Panc1 (cell line): Measurements from ENCODE around the gene MLEC. TPM values are rescaled to one million over a fixed set of nuclear protein-coding genes. Genes with fewer than 3 reads are reported as not detected.

Experiments
- ATAC-seq: fragments of 200-7000 bp; cut with Tn5 transposase; 2 replicates; pipeline ENCODE4 v1.9.1; 2020; ENCODE audit warnings: mild to moderate bottlenecking, moderate library complexity
- BruUV-seq: library from RNA; stranded (reverse); fragments of 400-500 nt; replicated peaks from 2 replicates; lab custom pipeline; 2021; lab: Mats Ljungman, UMichigan
- CTCF ChIA-PET: fragments of 300-600 bp; sonication (Branson Sonifier 250); formaldehyde crosslinking; loops from one replicate; lab custom pipeline; 2022; ENCODE audit warnings: antibody characterized with exemption; lab: Charles Lee
- POLR2A ChIA-PET: fragments of 300-600 bp; sonication (Branson Sonifier 250); formaldehyde crosslinking; loops from one replicate; lab custom pipeline; 2022; ENCODE audit warnings: antibody characterized with exemption; lab: Charles Lee
- DNase-seq: peaks from one replicate; pipeline ENCODE4 v3.0.0-alpha.2; 2010; ENCODE audit warnings: low read depth, low spot score
- H3K27ac ChIP-seq: 2 replicates; pipeline ENCODE4 v1.5.1; 2011; ENCODE audit warnings: mild to moderate bottlenecking, low read length, inconsistent platforms
- H3K27me3 ChIP-seq: fragments of 200-500 bp; sonication (Bioruptor generic); 2 replicates; pipeline ENCODE4 v1.6.0; 2014; ENCODE audit warnings: low read length, inconsistent platforms; ENCODE audit not compliant: control insufficient read depth, insufficient read depth
- H3K36me3 ChIP-seq: fragments of 200-500 bp; sonication (Bioruptor generic); 2 replicates; pipeline ENCODE4 v1.5.1; 2014; ENCODE audit warnings: inconsistent platforms, mild to moderate bottlenecking, low read length, moderate library complexity; ENCODE audit not compliant: control insufficient read depth, insufficient read depth
- H3K4me1 ChIP-seq: 2 replicates; pipeline ENCODE4 v1.5.1; 2011; ENCODE audit warnings: inconsistent platforms, mild to moderate bottlenecking, low read length, moderate library complexity; ENCODE audit not compliant: control insufficient read depth, insufficient read depth
- H3K4me3 ChIP-seq, 2 experiments: 2 replicates each; pipeline ENCODE4 v1.5.1; 2011 to 2012; ENCODE audit warnings: low read depth in 2 of 2, low read length in 2 of 2, mild to moderate bottlenecking in 2 of 2, inconsistent platforms in 1 of 2, moderate library complexity in 1 of 2
- H3K9me3 ChIP-seq: fragments of 200-500 bp; sonication (Bioruptor generic); 2 replicates; pipeline ENCODE4 v1.5.1; 2014; ENCODE audit warnings: low read depth, mild to moderate bottlenecking, inconsistent platforms, low read length, moderate library complexity; ENCODE audit not compliant: control insufficient read depth, insufficient read depth
- POLR2AphosphoS5 ChIP-seq: IDR thresholded peaks from 2 replicates; pipeline ENCODE4 v1.6.1; 2012; ENCODE audit warnings: mild to moderate bottlenecking, low read depth, low read length, moderate library complexity
- SIN3A ChIP-seq: IDR thresholded peaks from 2 replicates; pipeline ENCODE4 v1.6.1; 2012; ENCODE audit warnings: low read depth, mild to moderate bottlenecking, low read length, moderate library complexity, borderline replicate concordance; ENCODE audit not compliant: insufficient read depth
- TCF7L2 ChIP-seq: IDR thresholded peaks from 2 replicates; pipeline ENCODE4 v1.6.1; 2011; ENCODE audit warnings: mild to moderate bottlenecking, low read depth, low read length, inconsistent platforms
- in situ Hi-C: cut with HindIII; loops from 2 replicates; pipeline ENCODE4 v1.10.0; 2016; ENCODE audit warnings: low sequenced_read_pairs, low pct_unique_long_range_greater_than_20kb
- intact Hi-C: fragments of 100-400 bp; cut with micrococcal nuclease; formaldehyde crosslinking; loops from one replicate; pipeline ENCODE4 v1.10.0; 2022; ENCODE audit not compliant: unreplicated experiment
- total RNA-seq: library from RNA; stranded (reverse); gene quantifications from one replicate; pipeline ENCODE4 v1.2.1, GENCODE V29; 2021; ENCODE audit not compliant: unreplicated experiment
- TF ChIP-seq, protein P1 (sequence below), 2 experiments: IDR thresholded peaks; 2 replicates each; pipeline ENCODE4 v1.6.1; 2011 to 2012; ENCODE audit warnings: low read depth in 2 of 2, control low read depth in 1 of 2, low read length in 1 of 2, mild to moderate bottlenecking in 1 of 2, moderate library complexity in 1 of 2; ENCODE audit not compliant: insufficient read depth in 1 of 2
- TF ChIP-seq, protein P2 (sequence below): fragments of 450-650 bp; IDR thresholded peaks from 2 replicates; pipeline ENCODE4 v1.5.1; 2017; ENCODE audit warnings: mild to moderate bottlenecking

The MLEC gene
- total RNA-seq, 1 experiment from 2014 or later: 171 TPM

DNA sequence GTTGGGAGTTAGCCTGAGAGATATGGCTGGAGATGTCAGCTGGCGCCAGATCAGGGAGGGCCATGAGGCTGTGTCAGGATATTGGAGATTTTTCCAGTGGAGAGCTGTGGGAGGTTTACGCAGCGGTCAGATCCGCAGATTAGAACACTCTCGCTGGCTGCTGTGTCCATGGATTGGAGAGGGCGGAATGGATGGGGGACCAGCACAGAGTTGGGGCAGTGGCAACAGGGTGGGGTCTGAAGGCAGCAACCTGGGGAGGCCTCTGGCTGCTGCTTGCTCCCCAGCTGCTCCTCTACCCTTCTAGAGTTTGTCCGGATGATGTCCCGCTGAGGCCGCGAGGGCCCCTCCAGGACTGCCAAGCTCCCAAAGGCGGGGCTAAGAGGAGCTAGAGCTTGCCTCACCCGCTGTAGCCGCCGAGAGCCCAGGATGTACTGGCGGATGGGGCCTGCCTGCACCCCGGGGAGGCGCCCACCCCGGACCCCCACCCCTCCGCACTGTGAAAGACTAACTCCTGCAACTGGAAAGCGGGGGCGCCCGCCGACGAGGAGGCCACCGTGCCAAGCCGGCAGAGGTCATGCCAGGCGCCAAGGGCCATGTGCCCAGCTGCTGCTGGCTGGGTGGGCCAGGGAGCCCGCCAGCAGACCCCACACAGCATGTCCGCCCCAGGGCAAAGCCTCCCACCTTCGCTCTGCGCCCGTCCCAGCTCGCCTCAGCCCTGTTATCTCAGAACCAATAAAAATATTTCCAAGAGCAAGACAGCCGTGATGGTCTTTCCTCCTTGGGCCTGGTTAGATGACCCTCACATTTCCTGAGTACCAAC is 20.2 kb upstream of the MLEC start:
- TF ChIP-seq POLR2AphosphoS5: no peak
- TF ChIP-seq, protein P1, sequence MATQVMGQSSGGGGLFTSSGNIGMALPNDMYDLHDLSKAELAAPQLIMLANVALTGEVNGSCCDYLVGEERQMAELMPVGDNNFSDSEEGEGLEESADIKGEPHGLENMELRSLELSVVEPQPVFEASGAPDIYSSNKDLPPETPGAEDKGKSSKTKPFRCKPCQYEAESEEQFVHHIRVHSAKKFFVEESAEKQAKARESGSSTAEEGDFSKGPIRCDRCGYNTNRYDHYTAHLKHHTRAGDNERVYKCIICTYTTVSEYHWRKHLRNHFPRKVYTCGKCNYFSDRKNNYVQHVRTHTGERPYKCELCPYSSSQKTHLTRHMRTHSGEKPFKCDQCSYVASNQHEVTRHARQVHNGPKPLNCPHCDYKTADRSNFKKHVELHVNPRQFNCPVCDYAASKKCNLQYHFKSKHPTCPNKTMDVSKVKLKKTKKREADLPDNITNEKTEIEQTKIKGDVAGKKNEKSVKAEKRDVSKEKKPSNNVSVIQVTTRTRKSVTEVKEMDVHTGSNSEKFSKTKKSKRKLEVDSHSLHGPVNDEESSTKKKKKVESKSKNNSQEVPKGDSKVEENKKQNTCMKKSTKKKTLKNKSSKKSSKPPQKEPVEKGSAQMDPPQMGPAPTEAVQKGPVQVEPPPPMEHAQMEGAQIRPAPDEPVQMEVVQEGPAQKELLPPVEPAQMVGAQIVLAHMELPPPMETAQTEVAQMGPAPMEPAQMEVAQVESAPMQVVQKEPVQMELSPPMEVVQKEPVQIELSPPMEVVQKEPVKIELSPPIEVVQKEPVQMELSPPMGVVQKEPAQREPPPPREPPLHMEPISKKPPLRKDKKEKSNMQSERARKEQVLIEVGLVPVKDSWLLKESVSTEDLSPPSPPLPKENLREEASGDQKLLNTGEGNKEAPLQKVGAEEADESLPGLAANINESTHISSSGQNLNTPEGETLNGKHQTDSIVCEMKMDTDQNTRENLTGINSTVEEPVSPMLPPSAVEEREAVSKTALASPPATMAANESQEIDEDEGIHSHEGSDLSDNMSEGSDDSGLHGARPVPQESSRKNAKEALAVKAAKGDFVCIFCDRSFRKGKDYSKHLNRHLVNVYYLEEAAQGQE (IDR thresholded peaks at IDR 0.05; ENCODE audit: insufficient read depth in 1 of 2, low read depth in 2 of 2, low read length in 1 of 2): no peak
- TF ChIP-seq TCF7L2: no peak
- TF ChIP-seq, protein P2, sequence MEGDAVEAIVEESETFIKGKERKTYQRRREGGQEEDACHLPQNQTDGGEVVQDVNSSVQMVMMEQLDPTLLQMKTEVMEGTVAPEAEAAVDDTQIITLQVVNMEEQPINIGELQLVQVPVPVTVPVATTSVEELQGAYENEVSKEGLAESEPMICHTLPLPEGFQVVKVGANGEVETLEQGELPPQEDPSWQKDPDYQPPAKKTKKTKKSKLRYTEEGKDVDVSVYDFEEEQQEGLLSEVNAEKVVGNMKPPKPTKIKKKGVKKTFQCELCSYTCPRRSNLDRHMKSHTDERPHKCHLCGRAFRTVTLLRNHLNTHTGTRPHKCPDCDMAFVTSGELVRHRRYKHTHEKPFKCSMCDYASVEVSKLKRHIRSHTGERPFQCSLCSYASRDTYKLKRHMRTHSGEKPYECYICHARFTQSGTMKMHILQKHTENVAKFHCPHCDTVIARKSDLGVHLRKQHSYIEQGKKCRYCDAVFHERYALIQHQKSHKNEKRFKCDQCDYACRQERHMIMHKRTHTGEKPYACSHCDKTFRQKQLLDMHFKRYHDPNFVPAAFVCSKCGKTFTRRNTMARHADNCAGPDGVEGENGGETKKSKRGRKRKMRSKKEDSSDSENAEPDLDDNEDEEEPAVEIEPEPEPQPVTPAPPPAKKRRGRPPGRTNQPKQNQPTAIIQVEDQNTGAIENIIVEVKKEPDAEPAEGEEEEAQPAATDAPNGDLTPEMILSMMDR: no peak
- no peak for TF ChIP-seq SIN3A
- intact Hi-C loops (no loop called here), in situ Hi-C loops (no loop called here)
- Histone ChIP-seq H3K36me3 (no peaks in the 10 kb centered on the region), H3K27me3 (no peaks in the 10 kb centered on the region), H3K27ac (no peak overlapping the region), H3K4me3 (no peak overlapping the region), H3K9me3 (no peaks in the 10 kb centered on the region), H3K4me1 (no peaks in the 10 kb centered on the region)
- no TSS peak for BruUV-seq
- no peak for DNase-seq
- ChIA-PET POLR2A (interaction anchor here (0.7 kb wide), 1 partner anchor 12 kb away, joined by 11 read pairs; no protein-coding TSS in a partner anchor), CTCF (no interaction called here)
- no peak for ATAC-seq

DNA sequence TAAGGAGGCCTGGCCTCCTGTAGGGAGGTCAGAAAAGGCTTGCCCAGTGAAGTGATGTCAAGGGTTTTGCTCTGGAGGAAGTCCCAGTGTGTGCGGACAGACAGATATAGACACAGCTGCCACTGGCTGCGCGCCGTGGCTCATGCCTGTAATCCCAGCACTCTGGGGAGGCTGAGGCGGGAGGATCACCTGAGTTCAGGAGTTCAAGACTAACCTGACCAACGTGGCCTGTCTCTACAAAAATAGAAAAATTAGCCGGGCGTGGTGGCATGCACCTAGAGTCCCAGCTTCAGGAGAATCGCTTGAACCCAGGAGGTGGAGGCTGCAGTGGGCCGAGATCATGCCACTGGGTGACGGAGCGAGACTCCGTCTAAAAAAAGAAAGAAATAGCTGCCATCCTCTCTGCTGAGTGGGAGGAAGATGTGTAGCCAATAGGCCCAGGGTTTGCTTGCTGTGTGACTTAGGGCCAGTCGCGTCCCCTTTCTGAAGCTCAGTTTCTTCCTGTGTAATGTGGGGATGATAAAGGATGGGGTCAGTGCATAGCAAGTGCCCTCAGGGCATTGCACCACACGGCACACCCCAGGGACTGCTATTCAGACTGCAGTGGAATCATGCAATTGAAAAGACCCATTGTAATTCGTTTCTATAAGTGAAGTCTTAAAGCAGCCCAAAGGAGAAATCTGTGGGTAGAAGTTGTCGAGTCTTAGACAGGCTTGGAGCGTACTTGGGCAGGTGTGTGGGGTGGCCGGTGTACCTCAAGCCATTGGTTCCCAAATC is 18.7 kb upstream of the MLEC start:
- DNase-seq (no peak), ATAC-seq (no peak)
- H3K4me3 ChIP-seq: no peak overlapping the region
- H3K27ac ChIP-seq: no peak overlapping the region
- no peaks in the 10 kb centered on the region for H3K9me3 ChIP-seq
- intact Hi-C loops: no loop called here
- no peaks in the 10 kb centered on the region for H3K4me1 ChIP-seq
- H3K36me3 ChIP-seq: no peaks in the 10 kb centered on the region
- CTCF ChIA-PET: interaction anchor here (1.0 kb wide), 1 partner anchor 20 kb away, joined by 3 read pairs; no protein-coding TSS in a partner anchor
- no peaks in the 10 kb centered on the region for H3K27me3 ChIP-seq
- POLR2A ChIA-PET: interaction anchor here (0.5 kb wide), 1 partner anchor 478 kb away, joined by 10 read pairs; no protein-coding TSS in a partner anchor
- in situ Hi-C loops: no loop called here
- TF ChIP-seq SIN3A: no peak
- no peak for TF ChIP-seq TCF7L2
- TF ChIP-seq POLR2AphosphoS5: no peak
- TF ChIP-seq, protein P1 (IDR thresholded peaks at IDR 0.05; ENCODE audit: insufficient read depth in 1 of 2, low read depth in 2 of 2, low read length in 1 of 2): no peak
- TF ChIP-seq, protein P2: no peak
- no TSS peak for BruUV-seq
